NB4 (cell line): ENCODE data around the gene BTNL8.

Source experiments
- POLR2A ChIP-seq: IDR thresholded peaks from 2 replicates; pipeline ENCODE4 v1.6.1; 2011; ENCODE audit warnings: mild to moderate bottlenecking; ENCODE audit not compliant: insufficient read length; ENCODE audit errors: extremely low read depth
- TF ChIP-seq, protein P1 (sequence below): IDR thresholded peaks from one replicate; pipeline ENCODE4 v1.5.1; 2012; ENCODE audit warnings: low read depth, low read length

- no peak for TF ChIP-seq POLR2A
- TF ChIP-seq, protein P1, sequence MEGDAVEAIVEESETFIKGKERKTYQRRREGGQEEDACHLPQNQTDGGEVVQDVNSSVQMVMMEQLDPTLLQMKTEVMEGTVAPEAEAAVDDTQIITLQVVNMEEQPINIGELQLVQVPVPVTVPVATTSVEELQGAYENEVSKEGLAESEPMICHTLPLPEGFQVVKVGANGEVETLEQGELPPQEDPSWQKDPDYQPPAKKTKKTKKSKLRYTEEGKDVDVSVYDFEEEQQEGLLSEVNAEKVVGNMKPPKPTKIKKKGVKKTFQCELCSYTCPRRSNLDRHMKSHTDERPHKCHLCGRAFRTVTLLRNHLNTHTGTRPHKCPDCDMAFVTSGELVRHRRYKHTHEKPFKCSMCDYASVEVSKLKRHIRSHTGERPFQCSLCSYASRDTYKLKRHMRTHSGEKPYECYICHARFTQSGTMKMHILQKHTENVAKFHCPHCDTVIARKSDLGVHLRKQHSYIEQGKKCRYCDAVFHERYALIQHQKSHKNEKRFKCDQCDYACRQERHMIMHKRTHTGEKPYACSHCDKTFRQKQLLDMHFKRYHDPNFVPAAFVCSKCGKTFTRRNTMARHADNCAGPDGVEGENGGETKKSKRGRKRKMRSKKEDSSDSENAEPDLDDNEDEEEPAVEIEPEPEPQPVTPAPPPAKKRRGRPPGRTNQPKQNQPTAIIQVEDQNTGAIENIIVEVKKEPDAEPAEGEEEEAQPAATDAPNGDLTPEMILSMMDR = no peak
These were observed 77.6 kb downstream of the BTNL8 start for GRCh38 chr5:180976518-180976917.
